Fibroblast of the aortic adventitia (primary cell): Measurements from ENCODE around the gene BMP5. TPM values are rescaled to one million over a fixed set of nuclear protein-coding genes. Genes with fewer than 3 reads are reported as not detected.

Source experiments
- DNase-seq: peaks from one replicate; pipeline ENCODE4 v3.0.0-alpha.2; 2010; ENCODE audit warnings: low read depth
- H3K4me3 ChIP-seq: 2 replicates; pipeline ENCODE4 v1.5.1; 2011; ENCODE audit warnings: low read depth, mild to moderate bottlenecking, control low read depth, low read length, moderate library complexity
- total RNA-seq: library from RNA; depleted of rRNA; stranded (reverse); fragments of >200 nt; gene quantifications from 2 replicates; pipeline ENCODE4 v1.2.3, GENCODE V29; 2012; ENCODE audit warnings: low replicate concordance
- TF ChIP-seq, protein P1 (sequence below): IDR thresholded peaks from 2 replicates; pipeline ENCODE4 v1.5.1; 2011; ENCODE audit warnings: mild to moderate bottlenecking, low read length, control low read depth, inconsistent platforms; ENCODE audit not compliant: insufficient read depth

Gene BMP5
- total RNA-seq, 1 donor: not detected

DNA sequence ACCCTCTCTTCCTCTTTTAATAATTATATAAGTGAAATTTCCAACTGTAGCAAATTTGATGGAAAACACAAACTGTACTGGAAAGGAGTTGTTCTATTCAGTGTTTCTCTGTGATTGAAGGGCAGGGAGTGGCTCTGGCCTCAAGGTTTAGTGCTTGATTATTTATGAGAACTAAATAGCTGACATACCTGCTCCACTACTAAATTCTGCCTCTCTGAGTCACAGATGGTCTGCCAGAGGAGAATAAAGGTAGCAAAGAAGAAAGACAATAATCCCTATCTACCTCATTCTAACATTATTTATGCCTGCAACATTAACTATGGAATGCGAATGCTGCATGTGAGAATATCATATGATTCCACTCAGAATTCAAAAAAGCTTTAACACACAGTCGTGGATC lies 9.3 kb downstream of the BMP5 start:
- no peak for DNase-seq
- TF ChIP-seq, protein P1, sequence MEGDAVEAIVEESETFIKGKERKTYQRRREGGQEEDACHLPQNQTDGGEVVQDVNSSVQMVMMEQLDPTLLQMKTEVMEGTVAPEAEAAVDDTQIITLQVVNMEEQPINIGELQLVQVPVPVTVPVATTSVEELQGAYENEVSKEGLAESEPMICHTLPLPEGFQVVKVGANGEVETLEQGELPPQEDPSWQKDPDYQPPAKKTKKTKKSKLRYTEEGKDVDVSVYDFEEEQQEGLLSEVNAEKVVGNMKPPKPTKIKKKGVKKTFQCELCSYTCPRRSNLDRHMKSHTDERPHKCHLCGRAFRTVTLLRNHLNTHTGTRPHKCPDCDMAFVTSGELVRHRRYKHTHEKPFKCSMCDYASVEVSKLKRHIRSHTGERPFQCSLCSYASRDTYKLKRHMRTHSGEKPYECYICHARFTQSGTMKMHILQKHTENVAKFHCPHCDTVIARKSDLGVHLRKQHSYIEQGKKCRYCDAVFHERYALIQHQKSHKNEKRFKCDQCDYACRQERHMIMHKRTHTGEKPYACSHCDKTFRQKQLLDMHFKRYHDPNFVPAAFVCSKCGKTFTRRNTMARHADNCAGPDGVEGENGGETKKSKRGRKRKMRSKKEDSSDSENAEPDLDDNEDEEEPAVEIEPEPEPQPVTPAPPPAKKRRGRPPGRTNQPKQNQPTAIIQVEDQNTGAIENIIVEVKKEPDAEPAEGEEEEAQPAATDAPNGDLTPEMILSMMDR: no peak
- H3K4me3 ChIP-seq: no peak overlapping the region

DNA sequence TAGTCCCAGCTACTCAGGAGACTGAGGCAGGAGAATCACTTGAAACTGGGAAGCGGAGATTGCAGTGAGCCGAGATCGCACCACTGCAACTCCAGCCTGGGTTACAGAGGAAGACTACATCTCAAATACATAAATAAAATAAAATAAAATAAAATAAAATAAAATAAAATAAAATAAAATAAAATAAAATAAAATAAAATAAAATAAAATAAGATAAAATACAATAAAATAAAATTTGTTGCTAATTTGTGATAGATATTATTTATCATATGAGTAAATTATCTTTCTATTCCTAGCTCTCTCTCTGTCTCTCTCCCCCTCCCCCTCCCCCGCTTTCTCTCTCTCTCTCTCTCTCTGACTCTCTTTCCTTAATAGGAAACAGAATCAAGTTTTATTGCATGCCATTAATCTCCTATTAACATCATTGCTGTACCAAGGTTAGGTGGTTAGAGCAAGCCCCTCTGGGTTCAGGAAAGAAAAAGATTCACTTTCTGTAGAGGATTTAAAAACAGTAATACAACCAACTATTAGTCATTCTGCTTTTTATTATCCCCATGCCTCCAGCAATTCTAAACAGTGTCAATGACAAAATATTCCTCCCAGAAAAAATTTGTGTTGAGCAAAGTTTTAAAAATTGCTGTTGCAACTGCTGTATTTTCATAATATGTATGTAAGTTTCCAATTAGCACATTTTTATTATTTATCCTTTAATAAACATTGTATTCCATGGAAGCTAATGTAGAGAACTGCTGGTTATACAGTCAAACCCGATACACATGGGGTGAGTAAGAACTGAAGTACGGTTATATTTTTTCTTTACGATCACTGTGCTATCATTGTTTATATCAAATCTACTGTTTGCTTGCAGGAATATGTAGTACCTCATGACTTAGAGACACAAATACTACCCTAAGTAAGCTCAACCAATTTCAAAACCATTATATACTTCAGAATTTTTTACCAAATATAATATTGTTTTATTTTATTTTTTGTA lies 22.1 kb downstream of the BMP5 start:
- no peak for DNase-seq
- no peak overlapping the region for H3K4me3 ChIP-seq
- TF ChIP-seq, protein P1: no peak

DNA sequence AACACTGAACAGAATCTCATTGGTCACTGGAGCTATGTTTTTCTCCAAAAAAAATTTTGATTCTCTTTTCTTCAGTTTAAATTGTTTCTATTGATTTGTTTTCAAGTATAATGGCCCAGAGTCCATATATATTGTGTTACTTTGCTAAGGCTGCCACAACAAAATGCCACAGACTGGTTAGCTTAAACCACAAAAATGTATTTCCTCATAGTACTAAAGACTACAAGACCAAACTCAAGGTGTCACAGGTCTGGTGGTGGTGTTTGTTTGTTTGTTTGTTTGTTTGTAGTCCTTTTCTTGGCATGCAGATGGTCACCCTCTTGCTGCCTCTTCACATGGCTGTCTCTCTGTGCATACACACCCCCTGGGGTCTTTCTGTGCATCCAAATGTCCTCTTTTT lies 34.0 kb downstream of the BMP5 start:
- TF ChIP-seq, protein P1: no peak
- no peak overlapping the region for H3K4me3 ChIP-seq
- DNase-seq: no peak

DNA sequence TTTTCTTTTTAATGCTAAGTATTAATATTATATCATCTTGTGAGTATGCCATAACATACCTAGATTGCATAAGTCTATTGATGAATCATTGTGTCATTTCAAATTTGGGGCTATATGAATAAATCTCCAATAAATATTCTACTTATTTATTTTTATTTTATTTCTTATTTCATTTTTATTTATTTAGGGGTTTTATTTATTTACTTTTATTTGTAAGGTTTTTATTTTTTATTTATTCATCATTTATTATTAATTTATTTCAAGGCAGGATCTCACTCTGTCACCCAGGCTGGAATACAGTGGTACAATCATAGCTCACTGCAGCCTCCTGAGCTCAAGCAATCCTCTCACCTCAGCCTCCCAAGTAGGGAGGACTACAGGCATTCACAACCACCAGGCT lies 36.3 kb downstream of the BMP5 start:
- H3K4me3 ChIP-seq: no peak overlapping the region
- DNase-seq: no peak
- TF ChIP-seq, protein P1: no peak

DNA sequence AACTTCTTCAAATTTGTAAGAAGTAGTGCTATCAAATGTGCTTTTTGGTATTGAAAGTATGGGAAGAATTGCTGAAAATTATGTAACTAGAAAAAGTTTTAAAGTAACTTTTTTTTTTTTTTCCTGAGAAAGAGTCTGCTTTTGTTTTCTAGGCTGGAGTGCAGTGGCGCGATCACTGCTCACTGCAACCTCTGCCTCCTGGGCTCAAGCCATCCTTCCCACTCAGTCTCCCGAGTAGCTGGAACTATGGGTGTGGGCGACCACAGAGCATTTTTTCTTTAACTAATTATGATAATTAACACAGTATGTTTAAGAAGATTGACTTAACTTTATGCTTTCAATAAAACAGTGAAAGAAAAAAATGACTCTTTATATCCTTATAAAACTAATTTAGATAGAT lies 38.4 kb downstream of the BMP5 start:
- DNase-seq: no peak
- H3K4me3 ChIP-seq: no peak overlapping the region
- TF ChIP-seq, protein P1: no peak

DNA sequence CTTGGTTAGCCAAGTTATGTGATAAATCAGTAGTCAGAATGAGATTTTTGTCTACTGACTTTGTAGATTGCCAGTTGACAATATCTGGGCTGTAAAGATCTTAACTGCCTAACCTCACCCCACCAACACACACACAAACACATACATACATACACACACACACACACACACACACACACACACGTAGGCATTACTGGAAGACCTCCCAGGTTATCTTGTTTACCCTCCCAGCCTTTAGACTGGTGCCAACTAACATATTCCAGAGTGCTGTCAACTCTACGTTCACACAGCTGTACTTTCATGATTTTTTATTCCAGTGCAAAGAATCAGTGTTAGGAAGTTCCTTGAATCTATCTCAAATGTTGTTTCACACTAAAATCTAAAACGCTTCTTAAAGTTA lies 38.9 kb downstream of the BMP5 start:
- peak; percentile 15 for DNase-seq
- TF ChIP-seq, protein P1: no peak
- no peak overlapping the region for H3K4me3 ChIP-seq

DNA sequence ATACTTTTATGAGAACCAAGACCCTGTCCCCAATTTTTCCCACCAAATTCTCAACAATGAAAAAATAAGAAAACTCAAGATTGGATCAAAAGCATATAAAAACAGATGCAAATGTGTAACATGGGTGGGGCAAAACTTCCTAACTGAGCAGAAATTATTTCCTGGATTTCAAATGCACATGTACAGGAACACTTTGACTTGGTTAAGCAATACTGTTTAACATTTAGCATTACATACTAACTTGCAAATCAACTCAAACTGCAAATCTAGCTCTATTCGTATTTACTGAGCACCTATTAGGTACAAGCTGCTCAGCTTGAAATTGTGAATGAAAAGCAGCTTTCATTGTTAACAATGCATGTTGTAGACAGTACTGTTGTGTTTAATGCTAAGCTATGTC lies 40.2 kb downstream of the BMP5 start:
- TF ChIP-seq, protein P1: no peak
- no peak for DNase-seq
- no peak overlapping the region for H3K4me3 ChIP-seq
